Measurements from ENCODE around the gene ZBED1.

GRCh38 chrX:2538031-2538757 is 37.4 kb upstream of the ZBED1 start:
- TF ChIP-seq TARDBP (IDR thresholded peaks at IDR 0.05) (no peak), PKNOX1 (IDR thresholded peaks at IDR 0.05) (no peak), ZNF384 (IDR thresholded peaks at IDR 0.05) (no peak), L3MBTL2 (conservative IDR thresholded peaks at IDR 0.05) (no peak), SP1 (IDR thresholded peaks at IDR 0.05) (no peak), ELF4 (IDR thresholded peaks at IDR 0.05) (no peak)
